Hematopoietic multipotent progenitor cell treated with erythropoietin and hydrocortisone succinate and interleukin-3 and kit ligand, for 8 days (in vitro differentiated cells): ENCODE measurements around the gene AADAC.
A peak's percentile ranks its signal among the peaks of the same experiment; 100 is the strongest.
"Not testable (repeated sequence)": the region's sequence is repeated elsewhere in the genome, so short reads cannot be mapped to it uniquely, and the experiment has no call there.

ENCODE experiments used
- DNase-seq: peaks from one replicate; pipeline ENCODE4 v3.0.0-alpha.2; 2015

The AADAC gene

GRCh38 chr3:151800431-151800830, 13.5 kb upstream of the AADAC start:
- DNase-seq: no peak

DNA sequence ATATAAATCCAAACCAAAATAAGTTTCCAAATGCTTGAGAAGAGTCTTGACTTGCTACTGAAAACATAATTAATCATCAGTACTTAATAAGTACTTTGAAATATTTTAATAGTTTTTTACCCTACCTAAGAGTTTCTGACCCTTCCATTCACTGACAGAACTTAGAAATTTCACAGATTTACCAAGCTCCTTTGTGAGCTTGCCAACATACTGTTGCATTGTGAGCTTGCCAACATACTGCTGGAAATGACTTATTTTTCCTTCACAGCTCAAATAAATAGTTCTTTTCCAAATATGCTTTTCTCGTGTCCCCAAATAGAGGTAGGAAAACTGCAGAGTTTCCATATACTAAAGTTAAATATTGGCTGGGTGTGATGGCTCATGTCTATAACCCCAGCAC, 9.6 kb upstream of the AADAC start:
- no peak for DNase-seq

DNA sequence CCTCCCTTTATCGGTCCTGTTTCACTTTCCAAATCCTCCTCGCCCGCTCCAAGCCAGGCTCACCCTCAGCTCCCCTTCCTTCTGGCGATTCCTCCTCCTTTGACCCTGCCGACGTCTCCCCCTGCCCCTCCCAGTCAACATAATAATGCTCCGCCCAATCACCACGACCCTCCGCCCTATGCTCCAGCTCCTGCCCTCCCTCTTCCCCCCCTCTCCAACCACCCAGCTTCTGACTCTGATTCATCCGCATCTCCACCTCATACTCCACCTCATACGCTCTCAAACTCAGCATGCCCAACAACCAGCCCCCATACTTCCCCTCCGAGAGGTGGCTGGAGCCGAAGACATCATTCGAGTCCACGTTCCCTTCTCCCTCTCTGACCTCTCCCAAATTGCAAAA, 7.1 kb upstream of the AADAC start:
- no peak for DNase-seq

GRCh38 chr3:151808926-151809325, 5.0 kb upstream of the AADAC start:
- DNase-seq: not testable (repeated sequence)

DNA sequence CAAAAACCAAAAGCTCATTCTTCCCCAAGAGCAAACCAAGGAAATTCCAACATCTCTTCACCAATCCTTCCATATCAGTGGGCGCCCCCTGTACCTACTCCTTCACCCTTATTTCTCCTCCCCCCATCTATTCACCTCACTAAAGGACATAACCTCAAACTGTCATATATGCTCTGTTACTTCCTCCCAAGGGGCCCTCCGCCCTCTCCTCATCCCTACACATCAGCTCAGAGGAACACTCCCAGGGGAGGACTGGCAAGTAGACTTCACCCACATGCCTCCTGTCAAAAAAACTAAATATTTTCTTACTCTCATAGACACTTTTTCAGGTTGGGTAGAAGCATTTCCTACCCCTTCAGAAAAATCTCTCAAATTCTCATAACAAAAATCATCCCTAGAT, 2.4 kb upstream of the AADAC start:
- DNase-seq: no peak

DNA sequence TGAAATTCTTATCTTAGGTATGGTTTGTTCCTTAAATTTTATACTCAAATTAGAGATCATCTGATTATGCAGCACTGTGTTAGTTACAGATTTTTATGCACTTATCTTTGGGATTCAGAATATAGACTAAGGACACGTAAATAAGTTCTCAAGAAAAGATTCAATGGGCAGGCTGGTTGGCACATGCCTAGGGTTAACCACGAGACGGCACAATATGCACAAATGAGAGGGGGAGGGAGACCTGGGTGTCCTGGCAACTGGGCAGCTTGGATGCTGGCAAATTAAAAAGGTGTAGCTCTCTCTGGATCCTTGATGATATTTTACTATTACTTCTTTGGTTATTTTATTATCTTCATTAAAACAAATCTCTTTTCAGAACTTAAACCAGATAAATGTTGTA, 672 bp downstream of the AADAC start:
- DNase-seq: no peak

- no peak for DNase-seq
Measured at GRCh38 chr3:151816091-151816604, 2.2 kb downstream of the AADAC start.

GRCh38 chr3:151817473-151817872, 3.6 kb downstream of the AADAC start:
- no peak for DNase-seq

- DNase-seq: no peak
Measured at GRCh38 chr3:151818361-151818760, 4.4 kb downstream of the AADAC start.

- DNase-seq: no peak
Measured at GRCh38 chr3:151819910-151820309, 6.0 kb downstream of the AADAC start.

DNA sequence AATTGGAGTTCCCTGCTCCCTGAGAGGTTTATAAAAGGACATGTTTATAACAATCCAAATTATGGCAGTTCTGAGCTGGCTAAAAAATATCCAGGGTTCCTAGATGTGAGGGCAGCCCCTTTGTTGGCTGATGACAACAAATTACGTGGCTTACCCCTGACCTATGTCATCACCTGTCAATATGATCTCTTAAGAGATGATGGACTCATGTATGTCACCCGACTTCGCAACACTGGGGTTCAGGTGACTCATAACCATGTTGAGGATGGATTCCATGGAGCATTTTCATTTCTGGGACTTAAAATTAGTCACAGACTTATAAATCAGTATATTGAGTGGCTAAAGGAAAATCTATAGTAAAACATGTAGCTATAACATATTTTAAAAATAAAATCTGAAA, 13.9 kb downstream of the AADAC start:
- DNase-seq: no peak

DNA sequence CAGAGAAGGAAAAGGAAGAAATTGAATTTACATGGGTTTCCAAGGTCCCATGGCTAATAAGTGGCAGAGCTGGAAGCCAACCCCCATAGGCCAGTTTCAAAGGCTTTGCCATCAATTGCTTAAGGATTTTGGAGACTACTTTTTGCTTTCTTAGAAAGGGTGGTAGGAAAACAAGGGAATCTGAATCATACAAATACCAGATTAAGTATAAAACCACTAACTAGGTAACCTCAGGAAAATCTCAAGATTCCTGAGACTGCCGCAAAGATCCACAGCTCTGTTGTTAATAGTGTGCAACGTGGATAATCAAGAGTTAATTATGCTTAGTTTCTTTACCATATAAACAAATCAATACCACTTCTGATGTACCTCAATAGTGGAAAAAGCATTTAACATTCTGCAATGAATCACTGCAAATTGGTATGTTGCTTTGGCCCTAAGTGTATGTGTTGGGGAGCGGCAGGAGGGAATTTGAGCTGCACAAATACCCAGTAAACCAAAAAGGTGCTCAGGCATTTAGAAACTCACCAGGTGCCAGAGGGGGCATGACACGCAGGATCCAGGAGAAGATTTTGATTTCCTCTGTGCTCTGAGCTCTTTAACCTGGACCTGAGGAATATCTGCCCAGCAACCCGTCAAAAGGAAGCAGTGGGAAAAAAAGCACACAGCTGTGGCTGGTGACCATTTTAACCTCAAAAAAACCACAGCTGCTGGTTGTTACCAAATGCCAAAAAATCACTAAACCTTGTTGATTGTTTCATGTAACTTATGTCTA, 22.0 kb downstream of the AADAC start:
- no peak for DNase-seq

DNA sequence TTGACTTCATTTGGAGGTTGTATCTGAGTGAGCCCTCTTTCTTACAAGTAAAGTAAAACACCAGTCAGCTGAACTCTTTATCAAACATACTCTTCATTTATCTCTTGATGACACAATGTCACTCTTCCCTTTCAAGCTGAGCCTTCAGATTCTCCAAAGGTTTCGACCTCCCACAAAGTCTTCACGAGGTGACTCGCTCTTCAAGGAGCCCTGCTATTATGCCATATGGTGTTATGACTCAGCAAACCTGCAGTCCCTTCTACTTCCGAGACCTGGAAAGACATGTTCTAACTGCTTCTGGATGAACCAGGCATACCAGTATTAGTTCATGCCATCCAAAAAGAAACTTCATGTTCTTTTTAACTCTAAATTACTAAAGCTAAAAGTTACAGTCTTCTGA, 23.1 kb downstream of the AADAC start:
- DNase-seq: peak; percentile 63

DNA sequence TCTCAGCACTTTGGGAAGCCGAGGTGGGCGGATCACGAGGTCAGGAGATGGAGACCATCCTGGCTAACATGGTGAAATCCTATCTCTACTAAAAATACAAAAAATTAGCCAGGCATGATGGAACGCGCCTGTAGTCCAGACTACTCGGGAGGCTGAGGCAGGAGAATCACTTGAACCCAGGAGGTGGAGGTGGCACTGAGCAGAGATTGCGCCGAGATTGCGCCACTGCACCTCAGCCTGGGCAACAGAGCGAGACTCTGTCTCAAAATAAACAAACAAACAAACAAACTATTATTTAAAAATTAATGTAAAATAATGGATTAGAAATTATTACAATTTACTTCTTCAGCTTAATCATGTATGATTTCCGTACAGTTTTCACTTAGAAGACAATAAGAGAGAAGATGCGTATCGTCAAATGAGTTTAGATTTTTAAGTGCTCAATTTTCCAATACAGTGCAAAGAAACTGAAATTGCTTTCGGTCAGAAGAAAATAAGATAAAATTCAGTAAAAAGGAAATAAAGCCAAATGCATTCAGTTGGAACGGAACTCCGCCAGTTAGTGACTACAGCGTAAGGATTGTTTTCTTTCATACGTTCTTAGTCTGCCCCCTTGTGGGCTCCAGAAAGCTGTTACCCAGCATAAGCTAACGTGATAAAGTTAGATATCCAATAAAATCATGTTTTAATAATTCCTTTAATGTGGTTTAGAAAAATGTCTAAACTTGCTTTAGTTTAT, 24.8 kb downstream of the AADAC start:
- DNase-seq: peak; percentile 84

DNA sequence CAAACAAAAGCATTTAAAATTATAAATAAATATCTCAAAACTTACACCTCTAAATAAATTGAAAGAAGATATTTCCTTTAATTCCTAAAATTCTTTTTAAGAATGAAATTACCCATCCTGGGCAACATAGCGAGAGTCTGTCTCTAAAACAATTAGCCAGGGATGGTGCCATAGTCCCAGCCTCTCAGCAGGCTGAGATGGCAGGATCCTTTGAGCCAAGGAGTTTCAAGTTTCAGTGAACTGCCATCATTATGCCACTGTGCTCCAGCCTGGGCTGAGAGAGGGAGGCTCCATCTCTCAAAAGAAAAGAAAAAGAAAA, 25.4 kb downstream of the AADAC start:
- no peak for DNase-seq

DNA sequence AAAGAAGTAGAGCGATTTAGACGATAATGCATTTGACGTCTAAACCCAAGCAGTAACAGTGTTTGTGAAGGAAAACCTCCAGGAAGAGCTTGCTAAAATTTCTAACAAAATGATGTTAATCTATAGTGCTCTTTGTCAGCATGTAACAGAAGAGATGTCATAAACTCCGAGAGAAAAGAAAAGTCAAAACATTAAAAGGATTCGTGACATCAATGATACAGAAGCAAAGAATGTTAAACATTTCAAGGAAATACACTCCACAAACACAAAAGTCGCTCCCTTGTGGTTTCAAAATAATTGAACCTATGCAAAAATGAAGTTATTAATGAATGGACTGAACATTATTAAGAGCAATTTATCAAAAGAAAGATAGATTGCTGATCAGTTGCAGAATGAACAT, 27.9 kb downstream of the AADAC start:
- DNase-seq: no peak

DNA sequence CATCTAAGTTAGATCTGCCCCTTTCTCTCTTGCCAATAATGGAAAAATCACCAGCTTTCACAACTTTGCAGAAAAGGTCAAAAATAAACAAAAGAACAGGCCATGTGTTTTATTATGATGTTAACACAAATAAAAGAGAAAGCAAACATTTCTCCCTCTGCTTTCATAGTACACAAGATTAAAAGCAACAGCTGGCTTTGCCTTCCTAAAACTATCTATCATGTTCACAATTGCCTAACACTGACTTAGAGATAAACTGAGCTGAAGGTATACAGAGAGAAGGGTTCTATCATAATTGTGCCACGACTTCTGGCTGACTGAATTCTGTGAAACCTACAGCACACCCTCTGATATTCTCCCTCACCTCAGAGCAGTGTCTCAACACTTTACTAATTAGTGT, 29.4 kb downstream of the AADAC start:
- peak; percentile 26 for DNase-seq

- DNase-seq: no peak
Measured at GRCh38 chr3:151845306-151845905, 31.5 kb downstream of the AADAC start.

GRCh38 chr3:151850065-151850464, 36.1 kb downstream of the AADAC start:
- not testable (repeated sequence) for DNase-seq

DNA sequence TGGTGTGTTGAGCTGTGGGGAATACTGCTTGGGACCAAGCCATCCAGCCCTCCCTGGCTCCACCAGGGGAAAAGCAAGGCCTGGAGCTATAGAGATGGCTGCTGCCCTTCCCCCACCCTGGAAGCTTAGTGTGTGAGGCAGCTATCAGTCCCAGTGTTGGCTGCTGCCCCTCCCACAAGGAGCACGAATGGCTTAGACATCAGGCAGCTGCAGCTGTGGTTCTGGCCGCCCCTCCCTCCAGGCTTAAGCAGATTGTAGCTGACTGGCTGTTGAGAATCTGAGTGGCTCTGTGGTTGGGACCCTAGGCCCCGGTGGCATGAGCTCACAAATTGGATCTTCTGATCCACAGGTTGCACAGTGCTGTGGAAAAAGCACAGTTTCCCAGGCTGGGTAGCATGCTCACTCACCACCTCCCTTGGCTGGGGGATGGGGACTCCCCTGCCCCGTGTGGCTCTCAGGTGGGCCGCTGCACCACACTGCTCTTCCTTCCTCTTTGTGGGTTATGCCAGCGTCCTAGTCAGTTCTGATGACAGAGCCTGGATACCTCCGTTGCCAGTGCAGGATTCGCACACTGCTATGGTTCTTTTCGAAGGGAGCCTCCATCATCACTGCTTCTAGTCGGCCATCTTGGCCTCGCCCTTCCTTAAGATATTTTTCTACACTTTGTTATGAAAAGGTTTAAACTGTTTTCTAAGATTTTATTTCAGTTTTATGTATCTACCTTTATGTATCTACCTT, 38.3 kb downstream of the AADAC start:
- peak; percentile 89 for DNase-seq

GRCh38 chr3:151856118-151856517, 42.2 kb downstream of the AADAC start:
- no peak for DNase-seq

- no peak for DNase-seq
Measured at GRCh38 chr3:151856641-151857040, 42.7 kb downstream of the AADAC start.

- DNase-seq: no peak
Measured at GRCh38 chr3:151859233-151859673, 45.3 kb downstream of the AADAC start.
